ENCODE results near the gene IGF2BP2.

GRCh38 chr3:185726254-185726967, 98.4 kb downstream of the IGF2BP2 start:
- TF ChIP-seq CTCF (IDR thresholded peaks at IDR 0.05) (no peak), POLR2A (IDR thresholded peaks at IDR 0.05) (no peak)
